Astrocyte of the cerebellum (primary cell): ENCODE measurements around the gene TRIM8.

Source experiments
- DNase-seq: peaks from one replicate; pipeline ENCODE4 v3.0.0-alpha.2; 2011; ENCODE audit warnings: low read depth
- H3K4me3 ChIP-seq: 2 replicates; pipeline ENCODE4 v1.5.1; 2011; ENCODE audit warnings: mild to moderate bottlenecking, low read depth, low read length, moderate library complexity
- in situ Hi-C: cut with HindIII; loops from 2 replicates; pipeline ENCODE4 v1.10.0; 2017; ENCODE audit warnings: low sequenced_read_pairs
- TF ChIP-seq, protein P1 (sequence below): IDR thresholded peaks from 2 replicates; pipeline ENCODE4 v1.5.1; 2012; ENCODE audit warnings: low read length, low read depth, moderate library complexity, mild to moderate bottlenecking; ENCODE audit errors: missing control alignments

TRIM8 gene

DNA sequence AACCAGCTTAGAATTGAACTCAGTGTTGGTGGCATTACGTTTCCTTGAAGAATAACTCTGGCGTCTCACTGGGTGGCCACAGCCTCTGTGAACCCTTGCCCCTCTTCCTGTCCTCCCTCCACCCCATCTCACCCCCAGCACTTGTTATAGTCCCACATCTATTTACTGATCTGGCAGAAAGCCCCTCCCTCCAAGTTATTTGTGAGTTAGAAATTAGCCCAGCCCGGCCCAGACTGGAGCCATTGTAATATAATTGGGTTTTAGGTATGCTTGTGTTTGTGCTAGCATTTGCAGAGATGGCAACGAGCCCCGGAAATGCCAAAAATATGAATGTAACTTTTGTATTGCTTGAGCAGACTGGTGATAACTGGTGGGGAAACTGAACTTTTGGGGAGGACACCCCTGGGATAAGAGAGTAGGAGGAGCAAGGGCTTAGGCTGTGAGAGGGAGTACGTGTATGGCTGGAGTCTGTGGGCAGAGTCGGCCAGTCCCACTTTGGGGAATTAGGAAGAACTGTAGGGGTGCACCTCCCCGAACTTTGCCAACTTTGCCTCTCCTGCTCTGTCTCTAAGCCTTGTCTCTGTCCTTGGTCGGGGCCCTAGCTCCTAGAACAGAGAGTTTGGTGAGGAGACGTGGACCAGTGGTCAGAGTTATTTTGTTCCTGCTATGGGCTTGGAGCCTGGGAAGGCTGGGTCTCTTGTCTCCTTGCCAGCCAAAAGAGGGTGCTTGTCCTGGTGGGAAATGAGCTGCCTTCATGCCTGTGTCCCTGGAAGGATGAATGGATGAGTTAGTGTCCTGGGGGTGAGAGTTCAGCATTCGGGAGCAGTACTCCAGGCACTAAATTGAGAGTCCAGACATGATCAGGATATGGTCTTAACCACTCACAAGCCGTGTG, 19.3 kb upstream of the TRIM8 start:
- DNase-seq, result no peak
- no peak overlapping the region for H3K4me3 ChIP-seq
- TF ChIP-seq, protein P1, sequence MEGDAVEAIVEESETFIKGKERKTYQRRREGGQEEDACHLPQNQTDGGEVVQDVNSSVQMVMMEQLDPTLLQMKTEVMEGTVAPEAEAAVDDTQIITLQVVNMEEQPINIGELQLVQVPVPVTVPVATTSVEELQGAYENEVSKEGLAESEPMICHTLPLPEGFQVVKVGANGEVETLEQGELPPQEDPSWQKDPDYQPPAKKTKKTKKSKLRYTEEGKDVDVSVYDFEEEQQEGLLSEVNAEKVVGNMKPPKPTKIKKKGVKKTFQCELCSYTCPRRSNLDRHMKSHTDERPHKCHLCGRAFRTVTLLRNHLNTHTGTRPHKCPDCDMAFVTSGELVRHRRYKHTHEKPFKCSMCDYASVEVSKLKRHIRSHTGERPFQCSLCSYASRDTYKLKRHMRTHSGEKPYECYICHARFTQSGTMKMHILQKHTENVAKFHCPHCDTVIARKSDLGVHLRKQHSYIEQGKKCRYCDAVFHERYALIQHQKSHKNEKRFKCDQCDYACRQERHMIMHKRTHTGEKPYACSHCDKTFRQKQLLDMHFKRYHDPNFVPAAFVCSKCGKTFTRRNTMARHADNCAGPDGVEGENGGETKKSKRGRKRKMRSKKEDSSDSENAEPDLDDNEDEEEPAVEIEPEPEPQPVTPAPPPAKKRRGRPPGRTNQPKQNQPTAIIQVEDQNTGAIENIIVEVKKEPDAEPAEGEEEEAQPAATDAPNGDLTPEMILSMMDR, result no peak
- in situ Hi-C loops, result no loop called here

DNA sequence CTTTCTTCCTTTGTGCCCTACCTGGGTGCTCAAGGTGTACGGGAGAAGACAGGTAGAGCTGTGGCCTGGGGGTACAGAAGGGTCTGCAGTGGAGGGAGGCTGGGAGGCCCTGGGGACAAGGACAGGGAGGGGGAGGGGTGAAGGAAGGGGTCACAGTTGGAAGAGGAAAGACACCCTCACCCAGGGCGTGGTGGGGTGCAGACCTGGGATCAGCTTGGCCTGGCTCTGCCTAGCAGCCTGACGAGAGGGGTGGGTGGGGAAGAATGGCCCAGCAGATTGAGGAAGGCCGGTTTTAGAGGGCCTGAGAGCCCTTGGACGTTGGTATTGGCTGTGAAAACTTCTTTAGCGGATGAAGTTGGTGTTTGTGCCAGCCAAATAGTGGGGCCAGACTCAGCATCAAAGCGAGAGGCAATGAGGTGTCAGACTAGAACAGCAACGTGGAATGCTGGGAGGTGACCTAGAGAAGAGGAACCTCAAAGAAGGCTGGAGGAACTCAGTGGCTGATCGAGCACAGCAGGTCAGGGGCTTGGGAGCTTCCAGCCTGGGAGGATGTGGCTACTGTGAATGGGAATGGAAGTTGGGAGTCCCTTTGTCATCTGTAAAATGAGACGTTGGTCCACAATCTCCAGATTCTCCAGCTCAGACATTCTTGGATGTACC, 18.1 kb upstream of the TRIM8 start:
- in situ Hi-C loops, result no loop called here
- TF ChIP-seq, protein P1, result no peak
- no peak overlapping the region for H3K4me3 ChIP-seq
- DNase-seq, result no peak

DNA sequence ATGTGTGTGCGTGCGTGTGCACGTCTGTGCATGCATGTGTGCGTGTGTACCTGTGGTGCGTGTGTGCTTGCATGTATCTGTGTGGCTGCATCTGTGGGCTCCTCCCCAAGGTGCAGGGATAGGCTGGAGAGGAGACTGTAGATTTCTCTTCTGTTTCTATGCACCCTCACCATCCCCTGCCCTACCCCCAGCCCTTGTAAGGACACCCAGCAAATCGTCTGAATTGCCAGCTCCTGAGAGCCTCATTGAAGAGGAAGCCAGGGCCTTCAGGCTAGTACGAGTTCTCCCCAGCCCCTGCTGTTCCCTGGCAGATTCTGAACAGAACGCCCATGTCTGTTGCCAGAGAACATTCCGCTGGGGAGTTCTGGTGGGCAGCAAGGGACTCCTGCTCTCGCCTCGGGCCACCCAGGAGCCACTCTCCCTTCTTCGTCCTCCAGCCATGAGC, 17.0 kb upstream of the TRIM8 start:
- TF ChIP-seq, protein P1, result no peak
- DNase-seq, result peak; percentile 37
- no peak overlapping the region for H3K4me3 ChIP-seq
- in situ Hi-C loops, result no loop called here

DNA sequence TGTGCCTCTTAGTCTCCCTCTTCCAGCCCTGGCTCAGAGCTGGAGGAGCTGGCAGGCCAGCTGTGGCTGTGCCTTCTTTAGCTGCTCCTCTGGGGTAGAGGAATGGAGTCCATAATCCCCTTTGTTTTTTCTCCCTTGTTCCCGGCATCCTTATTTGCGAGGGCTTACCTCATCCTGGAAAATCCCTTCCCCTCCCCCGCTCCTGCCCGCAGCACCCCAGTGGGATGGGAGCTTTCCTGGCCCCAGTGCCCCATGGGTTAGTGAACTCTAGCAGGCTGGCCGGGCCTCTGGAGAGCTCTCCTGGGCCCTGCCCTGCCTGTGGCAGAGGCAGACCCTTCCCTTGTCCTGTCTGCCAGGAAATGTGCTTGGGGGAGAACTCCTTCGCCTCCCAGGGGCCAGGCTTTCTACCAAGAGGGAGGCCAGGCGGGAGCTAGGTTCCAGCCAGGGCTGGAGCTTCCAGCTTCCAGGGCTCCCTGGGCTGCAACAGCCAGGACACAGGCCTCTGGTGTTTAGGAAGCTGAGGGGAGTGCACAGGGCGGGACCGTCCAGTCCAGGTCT, 16.5 kb upstream of the TRIM8 start:
- TF ChIP-seq, protein P1, result no peak
- in situ Hi-C loops, result no loop called here
- DNase-seq, result no peak
- no peak overlapping the region for H3K4me3 ChIP-seq

DNA sequence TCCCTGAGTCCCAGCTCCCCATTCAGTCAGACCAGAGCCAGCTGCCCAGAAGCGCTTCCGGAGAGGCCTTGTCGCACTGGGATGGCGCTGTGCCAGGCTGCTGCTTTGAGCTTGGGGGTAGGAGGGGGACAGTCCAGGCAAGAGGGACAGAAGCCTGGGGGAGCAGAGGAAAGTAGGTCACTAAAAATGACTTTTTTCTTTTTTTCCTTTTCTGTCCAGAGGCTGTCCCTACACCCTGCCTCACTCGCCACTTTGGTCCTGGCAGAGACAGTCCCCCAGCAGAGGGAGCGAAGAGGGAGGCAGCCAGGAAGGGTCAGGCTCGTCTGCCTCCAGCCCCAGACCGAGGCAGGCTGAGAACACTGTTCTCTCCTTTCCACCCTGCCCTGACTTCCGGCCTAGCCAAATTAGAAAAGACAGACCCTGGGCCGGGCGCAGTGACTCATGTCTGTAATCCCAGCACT, 15.8 kb upstream of the TRIM8 start:
- H3K4me3 ChIP-seq, result no peak overlapping the region
- TF ChIP-seq, protein P1, result peak; percentile 28
- in situ Hi-C loops, result no loop called here
- DNase-seq, result no peak
